ENCODE results near the gene TMEM163.

Gene TMEM163

DNA sequence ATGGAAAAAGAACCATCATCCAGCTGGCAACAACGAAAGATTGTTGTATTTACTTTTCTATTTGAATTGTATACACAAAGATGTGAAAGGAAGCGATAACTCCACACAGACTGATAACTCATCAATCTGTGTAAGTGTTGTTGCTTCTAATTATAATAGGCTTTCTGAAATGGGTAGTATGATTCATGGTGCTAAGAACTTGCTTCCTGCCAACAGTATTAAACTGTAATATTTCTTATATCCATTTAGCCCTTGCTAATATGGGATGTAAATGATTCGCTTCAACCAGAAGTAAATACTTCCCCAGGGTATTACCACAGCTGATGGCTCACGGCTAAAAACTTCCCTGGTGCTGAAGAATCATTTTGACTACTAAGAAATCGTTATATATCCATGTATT lies 70.2 kb downstream of the TMEM163 start:
- no peaks in the 10 kb centered on the region for H3K36me3 ChIP-seq
- H3K27ac ChIP-seq = no peak overlapping the region
- TF ChIP-seq, protein P1, sequence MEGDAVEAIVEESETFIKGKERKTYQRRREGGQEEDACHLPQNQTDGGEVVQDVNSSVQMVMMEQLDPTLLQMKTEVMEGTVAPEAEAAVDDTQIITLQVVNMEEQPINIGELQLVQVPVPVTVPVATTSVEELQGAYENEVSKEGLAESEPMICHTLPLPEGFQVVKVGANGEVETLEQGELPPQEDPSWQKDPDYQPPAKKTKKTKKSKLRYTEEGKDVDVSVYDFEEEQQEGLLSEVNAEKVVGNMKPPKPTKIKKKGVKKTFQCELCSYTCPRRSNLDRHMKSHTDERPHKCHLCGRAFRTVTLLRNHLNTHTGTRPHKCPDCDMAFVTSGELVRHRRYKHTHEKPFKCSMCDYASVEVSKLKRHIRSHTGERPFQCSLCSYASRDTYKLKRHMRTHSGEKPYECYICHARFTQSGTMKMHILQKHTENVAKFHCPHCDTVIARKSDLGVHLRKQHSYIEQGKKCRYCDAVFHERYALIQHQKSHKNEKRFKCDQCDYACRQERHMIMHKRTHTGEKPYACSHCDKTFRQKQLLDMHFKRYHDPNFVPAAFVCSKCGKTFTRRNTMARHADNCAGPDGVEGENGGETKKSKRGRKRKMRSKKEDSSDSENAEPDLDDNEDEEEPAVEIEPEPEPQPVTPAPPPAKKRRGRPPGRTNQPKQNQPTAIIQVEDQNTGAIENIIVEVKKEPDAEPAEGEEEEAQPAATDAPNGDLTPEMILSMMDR (IDR thresholded peaks at IDR 0.05) = no peak
- no peaks in the 10 kb centered on the region for H3K9me3 ChIP-seq
- H3K4me1 ChIP-seq (ENCODE audit: control insufficient read depth in 1 of 2, insufficient read depth in 1 of 2, low read depth in 1 of 2, low read length in 1 of 2) = no peaks in the 10 kb centered on the region
- no peaks in the 10 kb centered on the region for H3K27me3 ChIP-seq
- no peak overlapping the region for H3K4me3 ChIP-seq (ENCODE audit: low read depth in 1 of 2, low read length in 1 of 2)

DNA sequence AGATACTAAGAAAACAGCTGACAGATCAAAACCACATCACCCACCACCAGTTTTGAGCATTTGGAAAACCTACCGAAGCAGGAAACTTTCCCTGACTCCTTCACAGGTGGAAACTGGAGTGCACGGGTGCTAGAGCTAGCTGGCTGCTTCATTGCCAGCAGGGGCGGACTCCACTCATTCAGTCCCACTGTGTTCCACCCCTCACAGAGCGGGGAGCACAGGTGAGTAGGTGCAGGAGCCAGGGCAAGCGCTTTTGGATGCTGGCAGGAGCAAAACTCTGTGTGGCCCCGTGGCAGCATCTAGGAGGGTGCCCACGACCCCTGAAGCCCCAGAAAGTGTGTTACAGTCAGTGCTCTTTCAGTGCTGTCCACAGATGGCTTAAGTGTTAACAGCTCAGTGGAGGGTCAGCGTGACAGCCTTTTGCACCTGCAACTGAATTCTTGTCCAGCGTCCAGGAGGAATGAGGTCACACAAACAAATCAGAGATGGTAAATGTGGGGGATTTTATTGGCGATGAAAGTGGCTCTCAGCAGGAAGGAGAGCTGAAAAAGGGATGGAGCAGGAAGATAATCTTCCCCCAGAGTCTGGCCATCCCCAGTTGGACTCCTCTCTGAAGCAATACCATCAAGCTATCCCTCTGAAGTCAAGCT lies 71.1 kb downstream of the TMEM163 start:
- no peak overlapping the region for H3K4me3 ChIP-seq (ENCODE audit: low read depth in 1 of 2, low read length in 1 of 2)
- H3K27ac ChIP-seq = no peak overlapping the region
- no peaks in the 10 kb centered on the region for H3K36me3 ChIP-seq
- TF ChIP-seq, protein P1 (IDR thresholded peaks at IDR 0.05) = no peak
- no peaks in the 10 kb centered on the region for H3K4me1 ChIP-seq (ENCODE audit: control insufficient read depth in 1 of 2, insufficient read depth in 1 of 2, low read depth in 1 of 2, low read length in 1 of 2)
- no peaks in the 10 kb centered on the region for H3K9me3 ChIP-seq
- H3K27me3 ChIP-seq = no peaks in the 10 kb centered on the region

DNA sequence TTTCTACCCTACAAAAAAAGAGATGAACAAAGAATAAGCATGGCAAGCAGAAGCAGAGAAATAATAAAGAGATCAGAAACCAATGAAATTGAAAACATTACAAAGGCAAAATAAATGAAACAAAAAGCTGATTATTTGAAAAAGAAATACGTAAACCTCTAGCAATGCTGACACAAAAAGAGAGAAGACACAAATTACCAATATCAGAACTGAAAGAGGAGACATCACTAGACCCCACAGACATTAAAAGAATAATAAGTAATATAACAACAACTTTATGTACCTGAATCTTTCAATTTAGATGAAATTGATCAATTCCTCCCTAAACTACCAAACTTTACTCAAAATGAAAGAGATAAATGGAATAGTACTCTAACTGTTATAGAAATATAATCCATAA lies 75.9 kb downstream of the TMEM163 start:
- Histone ChIP-seq H3K36me3 (no peaks in the 10 kb centered on the region), H3K27me3 (no peaks in the 10 kb centered on the region), H3K4me1 (ENCODE audit: control insufficient read depth in 1 of 2, insufficient read depth in 1 of 2, low read depth in 1 of 2, low read length in 1 of 2) (no peaks in the 10 kb centered on the region), H3K9me3 (no peaks in the 10 kb centered on the region), H3K4me3 (ENCODE audit: low read depth in 1 of 2, low read length in 1 of 2) (no peak overlapping the region), H3K27ac (no peak overlapping the region)
- TF ChIP-seq, protein P1 (IDR thresholded peaks at IDR 0.05) = no peak

DNA sequence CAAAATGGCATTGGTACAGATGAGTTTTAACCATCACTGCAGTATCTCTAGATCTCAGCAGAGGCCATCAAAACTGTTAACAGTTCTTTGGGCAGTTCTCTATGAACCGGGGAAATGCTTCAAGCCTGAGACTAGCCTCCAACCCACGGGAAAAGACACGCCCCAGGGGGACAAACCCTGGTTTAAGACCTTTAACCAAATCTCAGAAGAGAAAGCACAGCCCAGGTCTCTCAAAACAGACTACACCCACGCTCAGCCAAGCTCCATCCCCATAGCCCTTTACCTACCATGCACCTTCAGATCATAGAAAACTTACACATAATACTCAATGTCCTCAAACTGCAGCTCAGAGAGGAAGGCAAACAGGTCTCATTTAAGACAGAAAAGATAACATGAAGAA lies 78.3 kb downstream of the TMEM163 start:
- H3K4me3 ChIP-seq (ENCODE audit: low read depth in 1 of 2, low read length in 1 of 2) = no peak overlapping the region
- no peak overlapping the region for H3K27ac ChIP-seq
- no peaks in the 10 kb centered on the region for H3K4me1 ChIP-seq (ENCODE audit: control insufficient read depth in 1 of 2, insufficient read depth in 1 of 2, low read depth in 1 of 2, low read length in 1 of 2)
- no peaks in the 10 kb centered on the region for H3K9me3 ChIP-seq
- H3K27me3 ChIP-seq = no peaks in the 10 kb centered on the region
- H3K36me3 ChIP-seq = no peaks in the 10 kb centered on the region
- TF ChIP-seq, protein P1 (IDR thresholded peaks at IDR 0.05) = no peak

DNA sequence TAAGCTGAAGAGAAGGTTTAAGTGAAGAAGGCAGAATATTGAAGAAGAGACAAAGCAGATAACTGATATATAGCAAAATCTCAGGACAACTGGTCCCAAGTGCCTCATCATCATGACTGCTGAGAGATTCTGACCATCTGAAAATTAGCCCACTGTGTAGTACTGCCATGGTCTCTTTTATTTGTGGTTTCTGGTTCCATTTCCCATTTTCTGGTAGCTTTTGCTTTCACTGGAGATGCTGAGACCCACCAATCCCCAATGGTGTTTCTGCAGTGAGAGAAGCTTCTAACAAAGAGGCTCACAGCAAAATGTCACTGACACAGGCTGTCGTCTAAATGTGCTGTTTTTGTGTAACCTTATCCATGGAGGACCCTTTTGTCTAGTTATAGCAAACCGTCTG lies 79.5 kb downstream of the TMEM163 start:
- TF ChIP-seq, protein P1 (IDR thresholded peaks at IDR 0.05) = no peak
- Histone ChIP-seq H3K9me3 (no peaks in the 10 kb centered on the region), H3K27me3 (no peaks in the 10 kb centered on the region), H3K36me3 (no peaks in the 10 kb centered on the region), H3K4me1 (ENCODE audit: control insufficient read depth in 1 of 2, insufficient read depth in 1 of 2, low read depth in 1 of 2, low read length in 1 of 2) (no peaks in the 10 kb centered on the region), H3K27ac (no peak overlapping the region), H3K4me3 (ENCODE audit: low read depth in 1 of 2, low read length in 1 of 2) (no peak overlapping the region)
